Kasumi-1 (cell line): Measurements from ENCODE around the gene KDM1A.

Source experiments
- DNase-seq, 2 experiments: peaks; one replicate each; lab custom pipeline; 2025; lab: John Stamatoyannopoulos, UW

Gene KDM1A

DNA sequence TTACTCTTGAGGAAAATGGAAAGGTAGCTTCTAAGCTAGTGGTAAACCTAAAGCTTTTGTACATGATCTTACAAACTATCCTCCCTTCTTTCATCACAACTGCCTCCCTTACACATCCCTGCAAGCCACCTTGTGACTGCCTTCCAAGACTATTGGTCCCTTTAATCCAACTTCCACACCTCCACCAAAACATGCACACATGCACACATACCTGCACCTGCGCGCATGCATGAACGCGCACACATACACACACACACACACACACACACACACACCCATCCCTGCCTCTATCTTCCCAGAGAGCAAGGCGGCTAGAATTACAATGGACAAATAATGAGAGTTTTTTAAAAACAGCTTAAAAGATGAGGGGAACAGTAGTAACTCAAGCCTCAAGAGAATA lies 91.1 kb downstream of the KDM1A start:
- no peak for DNase-seq

DNA sequence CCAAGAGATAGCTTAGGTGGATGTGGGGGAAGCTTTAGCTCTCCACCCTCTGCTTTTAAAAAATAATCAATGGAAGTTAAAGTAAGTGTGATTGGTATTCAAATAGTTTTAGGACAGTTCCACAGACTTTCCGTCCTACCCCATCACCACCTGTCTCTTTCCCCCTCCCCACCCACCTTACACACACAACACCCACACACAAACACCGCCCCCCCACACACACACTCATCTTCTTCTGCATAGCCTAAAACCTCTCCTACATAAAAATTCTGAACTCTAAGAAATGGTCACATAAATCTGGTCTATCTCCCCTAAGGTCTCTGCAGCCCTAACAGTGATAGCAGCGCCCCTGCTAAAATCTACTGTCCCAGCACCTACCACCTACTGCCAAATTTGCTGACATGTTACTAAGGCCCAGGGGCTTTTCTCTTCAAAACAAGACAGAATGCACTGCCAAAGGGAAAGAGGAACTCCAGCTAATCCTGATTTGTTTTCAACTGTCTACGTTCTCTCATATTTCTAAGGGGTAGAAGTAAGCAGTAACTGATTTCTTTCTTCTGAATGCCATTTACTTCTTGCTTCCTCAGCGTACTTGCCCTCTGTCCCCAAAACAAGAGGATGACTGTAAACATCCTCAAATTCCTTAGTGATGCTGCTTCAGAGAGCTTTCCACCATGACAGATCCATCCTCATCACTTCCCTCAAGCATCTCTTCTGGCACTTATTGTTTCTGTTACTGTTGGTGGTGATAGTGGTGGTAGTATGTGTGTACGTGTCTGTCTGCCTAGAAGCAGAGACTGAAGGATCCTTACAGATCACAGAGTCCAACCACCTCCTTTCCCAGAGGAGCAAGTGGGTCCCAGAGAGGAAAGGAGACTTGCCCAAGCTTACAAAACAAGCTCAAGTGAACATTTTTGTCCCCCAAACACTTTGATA lies 92.6 kb downstream of the KDM1A start:
- DNase-seq, result no peak

DNA sequence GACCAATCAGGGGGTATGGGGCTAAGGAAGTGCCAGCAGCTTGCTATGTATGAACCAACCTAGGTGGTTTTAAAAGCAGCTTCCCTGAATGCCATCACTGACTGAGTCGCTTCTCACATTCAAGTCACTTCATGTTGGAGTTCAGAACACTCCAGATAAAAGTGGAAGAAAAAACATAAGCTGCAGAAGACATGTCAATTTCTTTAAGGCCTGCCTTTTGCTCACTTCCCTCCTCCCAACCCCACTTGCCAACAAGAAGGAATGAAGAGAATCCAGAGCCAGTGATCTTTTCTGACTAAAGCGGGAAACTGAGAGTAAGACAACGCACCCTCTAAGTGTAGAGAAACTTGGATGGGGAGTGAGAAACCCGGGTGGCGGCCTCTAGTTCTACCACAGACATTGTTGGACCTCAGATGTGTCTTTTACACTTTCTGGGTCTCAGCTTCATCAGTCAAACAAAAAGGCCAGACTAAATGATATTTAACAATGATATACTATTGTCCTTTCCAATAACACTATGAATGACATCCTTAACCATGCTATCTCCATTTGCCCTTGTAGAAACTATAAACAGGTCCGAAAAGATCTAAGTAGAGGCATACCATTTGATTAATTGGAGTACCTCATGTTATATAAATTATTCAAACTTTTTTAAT lies 95.3 kb downstream of the KDM1A start:
- no peak for DNase-seq

DNA sequence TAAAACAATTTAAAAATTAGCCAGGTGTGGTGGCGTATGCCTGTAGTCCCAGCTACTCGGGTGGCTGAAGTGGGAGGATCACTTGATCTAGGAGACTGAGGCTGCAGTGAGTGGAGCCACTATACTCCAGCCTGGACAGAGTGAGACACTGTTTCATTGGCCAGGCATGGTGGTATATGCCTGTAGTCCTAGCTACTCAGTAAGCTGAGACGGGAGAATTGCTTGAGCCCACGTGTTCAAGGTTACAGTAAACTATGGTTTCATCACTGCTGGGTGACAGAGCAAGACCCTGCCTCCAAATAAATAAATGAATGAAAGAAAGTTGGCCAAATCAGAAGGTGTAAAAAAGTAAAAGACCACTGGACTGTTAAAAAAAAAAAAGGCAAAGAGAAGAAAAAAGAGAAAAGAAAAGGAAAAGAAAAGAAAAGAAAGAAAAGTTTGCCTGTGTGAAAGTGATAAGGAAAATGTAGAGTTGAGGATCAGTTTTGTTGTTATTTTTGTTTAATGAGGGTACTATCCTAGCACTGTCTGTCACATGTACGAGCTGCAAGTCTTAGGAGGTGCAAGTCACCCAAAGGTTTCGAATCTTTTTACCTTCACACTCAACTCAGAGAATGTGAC lies 97.1 kb downstream of the KDM1A start:
- DNase-seq, result no peak

DNA sequence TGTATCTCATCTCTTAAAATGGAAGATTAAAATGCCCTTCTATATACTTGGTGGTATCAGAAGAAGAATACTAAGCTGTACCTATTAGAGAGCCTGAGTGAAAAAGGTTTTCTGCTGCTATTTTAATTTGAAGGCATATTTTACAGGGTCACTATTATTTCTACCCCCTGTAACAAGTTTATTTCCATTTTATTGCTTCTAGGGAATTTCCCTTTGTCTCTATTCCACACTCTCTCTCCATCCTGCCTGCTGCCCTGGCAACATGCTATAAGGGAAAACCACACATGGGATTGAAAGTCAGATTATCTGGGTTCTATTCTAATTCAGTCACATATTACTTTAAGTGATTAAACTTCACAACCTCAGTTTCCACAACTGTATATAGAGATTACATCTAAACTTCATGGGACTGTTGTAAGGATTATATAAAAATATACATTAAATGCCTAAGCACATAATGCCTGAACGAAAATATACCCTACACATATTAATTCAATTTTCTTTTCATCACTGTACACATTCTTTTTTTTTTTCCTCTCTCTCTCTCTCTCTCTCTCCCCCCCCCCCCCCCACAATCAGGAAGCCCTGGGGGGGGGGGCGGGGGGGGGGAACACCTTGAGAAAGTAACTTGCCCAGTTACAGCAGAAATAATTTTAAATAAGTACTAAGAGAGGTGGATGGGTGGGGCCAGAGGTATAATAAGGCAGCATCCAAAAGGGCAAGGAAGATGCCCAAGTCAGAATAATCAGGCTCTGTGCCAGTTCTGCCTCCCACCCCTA lies 97.8 kb downstream of the KDM1A start:
- no peak for DNase-seq

DNA sequence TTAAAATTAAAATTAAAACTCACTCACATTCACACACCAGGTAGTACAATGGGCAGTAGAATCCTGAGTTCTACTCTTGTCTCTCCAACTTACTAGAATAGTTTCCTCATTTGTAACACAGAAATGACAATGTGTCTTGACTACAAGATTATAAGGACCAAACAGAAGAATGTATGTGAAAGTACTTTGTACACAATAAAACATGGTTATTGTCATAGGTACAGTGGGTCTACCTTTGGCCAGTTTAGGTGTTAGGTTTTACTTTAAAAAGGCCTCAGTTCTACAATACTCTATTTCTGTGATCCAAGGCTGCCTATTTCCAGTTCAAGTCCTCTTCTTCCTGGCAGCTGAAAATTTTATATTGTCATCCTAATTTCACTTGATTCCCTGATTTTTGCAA lies 99.1 kb downstream of the KDM1A start:
- no peak for DNase-seq

DNA sequence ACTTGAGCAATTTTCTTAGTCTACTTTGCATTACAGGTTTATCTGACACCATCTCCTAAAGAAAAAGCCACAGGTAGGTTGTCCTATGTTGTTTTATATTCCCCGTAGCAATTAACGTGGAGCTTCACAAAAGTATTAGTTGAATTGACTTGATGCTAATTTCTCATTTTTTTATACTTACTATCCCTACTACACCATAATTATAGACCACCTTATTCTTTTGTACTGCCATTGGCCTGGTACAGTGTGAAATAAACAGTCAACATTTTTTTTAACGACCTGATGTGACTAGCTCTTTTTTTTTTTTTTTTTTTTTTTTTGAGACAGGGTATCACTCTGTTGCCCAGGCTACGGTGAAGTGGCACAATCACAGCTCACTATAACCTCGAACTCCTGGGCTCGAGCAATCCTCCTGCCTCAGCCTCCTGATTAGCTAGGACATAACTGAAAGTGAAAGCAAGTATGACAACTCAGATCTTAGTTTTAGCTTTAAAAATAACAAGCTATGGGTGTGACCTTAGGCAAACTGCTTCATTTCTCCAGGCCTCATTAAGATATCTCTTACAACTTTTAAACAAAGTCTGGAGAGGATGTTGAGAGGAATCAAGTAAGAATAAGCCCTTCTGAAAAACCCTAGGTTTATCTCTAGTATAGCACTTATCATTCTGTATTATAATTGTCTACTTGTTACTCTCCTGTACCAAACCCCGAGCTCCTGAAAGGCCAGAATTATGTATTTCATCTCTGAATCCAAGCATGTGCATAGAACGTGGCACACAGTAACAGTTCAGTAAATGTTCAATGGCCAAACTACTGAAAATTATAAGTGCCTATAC lies 99.9 kb downstream of the KDM1A start:
- DNase-seq, result peak; percentile 51 to 62

DNA sequence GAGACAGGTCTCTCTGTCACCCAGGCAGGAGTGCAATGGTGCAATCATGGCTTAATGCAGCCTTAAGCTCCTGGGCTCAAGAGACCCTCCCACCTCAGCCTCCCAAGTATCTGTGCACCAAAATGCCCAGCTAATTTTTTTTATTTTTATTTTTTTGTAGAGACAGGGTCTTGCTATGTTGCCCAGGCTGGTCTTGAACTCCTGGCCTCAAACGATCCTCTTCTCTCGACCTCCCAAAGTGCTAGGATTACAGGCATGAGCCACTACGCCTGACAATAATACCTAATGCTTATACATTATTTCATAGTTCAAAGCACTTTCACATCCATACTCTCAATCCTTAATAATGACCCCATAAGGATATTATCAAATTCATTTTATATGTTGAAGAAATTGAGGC lies 101.1 kb downstream of the KDM1A start:
- no peak for DNase-seq

DNA sequence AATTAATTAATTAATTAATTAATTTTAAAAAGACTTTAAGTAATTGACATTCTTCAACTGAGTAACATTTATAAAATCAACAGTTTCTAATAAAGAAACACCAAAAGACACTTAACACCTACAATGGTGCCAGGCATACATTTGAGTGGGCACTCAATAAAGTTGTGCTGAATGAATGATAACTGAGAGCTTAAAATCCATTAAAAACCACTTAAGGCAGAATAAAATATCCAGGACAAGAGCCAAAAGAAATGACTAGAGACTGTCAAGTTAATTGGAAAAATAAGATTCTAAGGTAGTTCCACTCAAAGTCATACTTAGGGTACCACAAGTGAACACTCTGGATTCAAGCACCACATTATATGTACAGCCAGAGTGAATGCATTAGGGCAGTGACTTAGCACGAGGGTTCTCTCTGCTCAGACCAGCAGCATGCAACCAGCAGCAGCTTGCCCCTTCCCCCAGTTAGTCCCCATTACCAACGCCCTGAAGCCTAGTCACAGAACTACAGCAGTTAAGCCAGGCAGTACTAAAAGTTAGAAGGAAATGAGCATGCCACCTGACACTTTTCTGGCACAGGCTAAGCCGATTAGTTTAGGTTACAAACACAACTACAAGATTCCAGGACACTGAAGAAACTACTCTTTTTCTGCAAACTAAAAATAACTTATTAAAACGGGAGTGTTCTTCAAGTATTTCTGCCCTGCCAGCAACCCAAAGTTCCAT lies 102.9 kb downstream of the KDM1A start:
- DNase-seq, result peak in 1 of 2 experiments; percentile 12

DNA sequence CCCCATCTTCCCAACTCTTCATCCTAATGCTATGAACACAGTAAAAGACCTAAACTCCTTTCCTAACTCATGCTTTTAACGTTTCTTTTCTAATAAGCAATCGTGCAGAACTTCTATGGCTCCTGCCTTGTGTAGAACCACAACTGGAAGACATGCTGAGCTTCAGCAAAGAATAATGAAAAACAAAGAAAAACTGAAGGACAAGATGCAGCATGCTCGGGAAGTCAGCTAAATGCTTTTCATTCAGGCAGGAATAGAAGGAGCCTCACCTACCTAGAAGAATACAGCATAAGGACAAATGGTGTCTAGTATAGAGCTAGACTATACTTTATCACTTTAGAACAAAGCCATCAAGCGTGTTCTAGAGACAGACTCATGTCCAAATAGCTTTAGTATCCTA lies 103.5 kb downstream of the KDM1A start:
- DNase-seq, result no peak

DNA sequence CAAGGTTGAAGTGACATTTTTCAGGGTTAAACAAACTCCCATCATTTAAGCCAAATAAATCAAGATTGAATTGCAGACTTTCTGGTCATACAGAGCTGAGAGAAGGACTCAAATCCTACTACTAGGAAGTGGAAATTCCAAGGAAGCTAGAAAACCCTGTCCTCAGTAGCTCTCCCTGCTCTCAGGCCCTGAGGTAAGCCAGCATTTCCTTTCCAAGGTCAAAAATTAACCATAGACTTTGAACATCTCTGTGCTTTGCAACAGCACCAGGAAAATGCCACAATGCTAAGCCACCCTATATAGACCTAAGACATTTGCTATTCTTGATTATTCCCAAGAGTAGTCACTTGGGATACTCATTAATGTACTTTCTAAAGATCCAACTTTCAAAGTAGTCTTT lies 104.3 kb downstream of the KDM1A start:
- DNase-seq, result no peak

DNA sequence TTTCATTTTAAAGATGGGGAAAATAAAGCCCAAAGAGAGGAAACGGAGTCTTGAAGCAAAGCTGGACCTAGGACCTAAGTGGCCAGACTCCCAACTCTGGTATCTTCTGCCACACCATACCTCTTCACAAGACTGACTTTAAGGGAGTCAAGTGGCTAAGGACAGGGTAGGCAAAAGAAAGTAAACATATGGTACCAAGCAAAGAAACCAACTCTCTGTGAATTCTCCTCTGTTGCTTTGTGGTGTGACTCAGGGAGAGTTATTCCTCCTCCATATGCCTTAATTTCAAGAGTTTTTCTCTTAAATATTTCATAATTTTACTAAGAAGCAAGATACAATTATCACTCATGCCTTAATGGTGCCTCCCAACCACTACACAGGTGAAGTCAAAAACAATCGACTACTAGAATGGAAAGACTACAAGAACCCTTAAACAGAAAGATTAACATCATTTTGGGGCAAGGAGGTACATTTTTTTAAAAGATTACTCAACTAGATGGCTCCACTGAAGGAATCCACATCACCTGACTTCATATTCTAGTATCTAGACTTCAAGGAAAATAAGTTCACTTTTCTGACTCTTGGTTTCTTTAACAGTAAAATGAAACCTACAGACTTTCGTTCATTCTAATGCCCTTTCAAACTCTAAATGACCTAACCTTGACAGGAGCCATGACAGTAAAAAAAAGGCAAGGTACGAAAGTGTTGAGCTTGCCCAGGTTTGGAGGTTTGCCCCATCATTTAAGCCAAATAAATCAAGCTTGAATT lies 105.2 kb downstream of the KDM1A start:
- no peak for DNase-seq

DNA sequence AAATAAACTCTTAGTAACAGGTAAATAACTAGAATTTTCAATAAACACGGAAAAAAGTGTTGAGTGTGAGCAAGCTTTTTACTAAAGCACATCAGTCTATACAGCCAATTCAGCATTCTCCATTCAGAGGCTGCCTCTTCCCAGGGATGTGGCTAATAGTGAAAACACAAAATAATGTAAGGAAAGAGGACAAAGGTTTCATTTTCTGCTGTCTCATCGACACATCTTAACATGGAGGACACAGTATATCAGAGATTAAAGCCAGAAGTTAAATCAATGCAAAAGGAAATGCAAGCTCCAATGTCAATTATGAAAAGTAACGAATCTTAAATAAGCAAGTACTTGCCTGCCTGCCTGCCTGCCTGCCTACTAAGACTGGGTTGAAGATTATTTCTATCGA lies 106.2 kb downstream of the KDM1A start:
- no peak for DNase-seq

DNA sequence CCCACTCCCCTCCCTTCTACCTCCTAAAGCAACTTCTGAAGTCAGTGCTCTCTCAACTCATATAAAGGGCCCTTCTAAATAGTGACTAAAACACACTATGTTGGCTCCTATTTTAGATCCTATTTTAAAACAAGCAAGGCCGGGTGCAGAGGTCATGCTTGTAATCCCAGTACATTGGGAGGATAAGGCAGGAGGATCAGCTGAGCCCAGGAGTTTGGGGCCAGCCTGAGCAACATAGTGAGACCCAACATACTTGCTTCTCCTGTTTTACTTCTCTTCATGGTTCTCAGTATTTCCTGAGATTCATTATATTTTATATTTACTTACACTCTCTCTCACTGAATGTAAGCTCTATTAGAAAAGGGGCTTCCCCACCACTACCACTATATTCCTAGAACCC lies 106.9 kb downstream of the KDM1A start:
- DNase-seq, result no peak

DNA sequence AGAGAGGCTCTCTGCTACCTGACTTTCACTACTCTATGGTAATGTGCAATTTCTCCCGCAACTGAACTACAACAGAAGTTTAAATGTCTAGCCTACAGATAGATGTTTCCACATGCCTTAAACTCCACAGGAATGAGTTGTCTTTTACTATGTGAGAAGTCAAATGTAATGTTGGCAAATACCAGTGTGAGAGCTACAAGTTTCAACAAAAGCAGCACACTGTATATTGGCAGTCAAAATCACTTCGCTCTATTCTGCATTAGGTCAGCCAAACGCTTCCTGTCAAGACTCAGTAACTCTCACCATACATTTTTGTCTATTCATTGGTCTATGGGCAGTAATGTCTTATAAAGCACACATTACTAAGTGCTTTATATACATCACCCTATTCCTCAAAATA lies 107.5 kb downstream of the KDM1A start:
- no peak for DNase-seq

DNA sequence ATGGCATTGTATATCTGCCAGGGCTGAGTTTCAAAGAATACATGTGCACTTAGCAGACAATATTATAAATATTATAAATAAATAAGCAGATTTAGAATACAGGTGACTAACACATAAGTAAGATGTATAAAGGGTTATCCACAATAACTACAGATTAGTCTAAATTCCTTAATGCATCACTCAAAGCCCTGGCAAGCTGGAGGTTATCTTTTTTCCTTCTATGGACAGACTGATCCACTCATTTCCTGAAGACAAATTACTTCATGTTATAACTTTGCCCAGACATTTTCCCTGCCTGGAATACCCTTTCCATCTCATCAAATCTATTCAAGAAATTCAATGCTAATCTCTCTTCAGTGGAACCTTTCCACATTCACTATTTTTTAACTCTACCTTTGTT lies 110.6 kb downstream of the KDM1A start:
- no peak for DNase-seq

DNA sequence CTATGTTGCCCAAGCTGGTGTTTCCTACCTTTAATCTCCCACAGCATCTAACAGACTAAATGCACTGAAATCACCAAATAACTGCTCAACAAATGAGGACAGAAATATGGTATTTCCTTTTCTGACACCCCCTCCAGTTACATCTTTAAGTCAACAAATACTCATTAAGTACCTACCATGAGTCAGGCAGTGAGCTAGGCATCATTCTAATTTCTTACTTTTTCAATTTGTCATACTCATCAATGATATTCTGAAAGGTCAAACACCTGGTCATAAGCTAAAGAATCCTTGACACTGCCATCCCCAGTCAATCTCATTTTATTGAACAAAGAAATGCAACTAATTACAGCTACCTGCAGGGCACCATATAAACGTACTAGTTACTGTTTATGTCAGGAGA lies 112.8 kb downstream of the KDM1A start:
- no peak for DNase-seq
